ENCODE measurements around the gene MYL3.

Gene MYL3

GRCh38 chr3:46888705-46889104 is 25.5 kb upstream of the MYL3 start:
- Histone ChIP-seq H3K36me3 (ENCODE audit: insufficient read depth) (no peaks in the 10 kb centered on the region), H3K4me1 (ENCODE audit: low read depth, poor library complexity, severe bottlenecking) (no peaks in the 10 kb centered on the region), H4K20me1 (ENCODE audit: insufficient read depth) (no peaks in the 10 kb centered on the region), H3K4me3 (IDR thresholded peaks at IDR 0.05; ENCODE audit: insufficient read depth, low read depth, low read length) (no peak overlapping the region), H3K4me2 (no peak overlapping the region), H3K79me2 (ENCODE audit: insufficient read depth, low read depth) (no peaks in the 10 kb centered on the region), H2AFZ (ENCODE audit: low read depth) (no peak overlapping the region), H3K27me3 (ENCODE audit: insufficient read depth, low read depth) (peaks cover 2% of the 10 kb centered on the region; the same call in 1 of the 2 replicates), H3K27ac (no peak overlapping the region), H3K9ac (no peak overlapping the region)
- no peak for TF ChIP-seq CTCF (conservative IDR thresholded peaks at IDR 0.05; ENCODE audit: low read depth, low read length)

GRCh38 chr3:46887980-46888494 is 24.8 kb upstream of the MYL3 start:
- Histone ChIP-seq H2AFZ (ENCODE audit: low read depth) (no peak overlapping the region), H3K27ac (no peak overlapping the region), H3K4me3 (IDR thresholded peaks at IDR 0.05; ENCODE audit: insufficient read depth, low read depth, low read length) (no peak overlapping the region), H4K20me1 (ENCODE audit: insufficient read depth) (no peaks in the 10 kb centered on the region), H3K4me2 (no peak overlapping the region), H3K27me3 (ENCODE audit: insufficient read depth, low read depth) (peaks cover 2% of the 10 kb centered on the region; the same call in 1 of the 2 replicates), H3K79me2 (ENCODE audit: insufficient read depth, low read depth) (no peaks in the 10 kb centered on the region), H3K9ac (no peak overlapping the region), H3K36me3 (ENCODE audit: insufficient read depth) (no peaks in the 10 kb centered on the region), H3K4me1 (ENCODE audit: low read depth, poor library complexity, severe bottlenecking) (no peaks in the 10 kb centered on the region)
- no peak for TF ChIP-seq CTCF (conservative IDR thresholded peaks at IDR 0.05; ENCODE audit: low read depth, low read length)

GRCh38 chr3:46885612-46886011 is 22.4 kb upstream of the MYL3 start:
- H3K4me1 ChIP-seq (ENCODE audit: low read depth, poor library complexity, severe bottlenecking): no peaks in the 10 kb centered on the region
- TF ChIP-seq CTCF (conservative IDR thresholded peaks at IDR 0.05; ENCODE audit: low read depth, low read length): no peak
- H3K27me3 ChIP-seq (ENCODE audit: insufficient read depth, low read depth): no peaks in the 10 kb centered on the region
- H3K36me3 ChIP-seq (ENCODE audit: insufficient read depth): no peaks in the 10 kb centered on the region
- H3K27ac ChIP-seq: no peak overlapping the region
- H2AFZ ChIP-seq (ENCODE audit: low read depth): no peak overlapping the region
- no peak overlapping the region for H3K4me2 ChIP-seq
- H4K20me1 ChIP-seq (ENCODE audit: insufficient read depth): no peaks in the 10 kb centered on the region
- H3K4me3 ChIP-seq (IDR thresholded peaks at IDR 0.05; ENCODE audit: insufficient read depth, low read depth, low read length): no peak overlapping the region
- no peaks in the 10 kb centered on the region for H3K79me2 ChIP-seq (ENCODE audit: insufficient read depth, low read depth)
- H3K9ac ChIP-seq: no peak overlapping the region

GRCh38 chr3:46884929-46885328 is 21.7 kb upstream of the MYL3 start:
- Histone ChIP-seq H3K27ac (no peak overlapping the region), H3K9ac (no peak overlapping the region), H3K4me1 (ENCODE audit: low read depth, poor library complexity, severe bottlenecking) (no peaks in the 10 kb centered on the region), H3K36me3 (ENCODE audit: insufficient read depth) (no peaks in the 10 kb centered on the region), H3K4me2 (no peak overlapping the region), H4K20me1 (ENCODE audit: insufficient read depth) (no peaks in the 10 kb centered on the region), H3K27me3 (ENCODE audit: insufficient read depth, low read depth) (no peaks in the 10 kb centered on the region), H3K79me2 (ENCODE audit: insufficient read depth, low read depth) (no peaks in the 10 kb centered on the region), H2AFZ (ENCODE audit: low read depth) (no peak overlapping the region), H3K4me3 (IDR thresholded peaks at IDR 0.05; ENCODE audit: insufficient read depth, low read depth, low read length) (no peak overlapping the region)
- TF ChIP-seq CTCF (conservative IDR thresholded peaks at IDR 0.05; ENCODE audit: low read depth, low read length): no peak

Measured in KMS-11 (cell line).